Measurements from ENCODE around the gene ADSS1. TPM values are rescaled to one million over a fixed set of nuclear protein-coding genes. Genes with fewer than 3 reads are reported as not detected.

The ADSS1 gene
- total and polyA plus RNA-seq, 4 donors: 5.3 to 9.3 (median 7.1) TPM

DNA sequence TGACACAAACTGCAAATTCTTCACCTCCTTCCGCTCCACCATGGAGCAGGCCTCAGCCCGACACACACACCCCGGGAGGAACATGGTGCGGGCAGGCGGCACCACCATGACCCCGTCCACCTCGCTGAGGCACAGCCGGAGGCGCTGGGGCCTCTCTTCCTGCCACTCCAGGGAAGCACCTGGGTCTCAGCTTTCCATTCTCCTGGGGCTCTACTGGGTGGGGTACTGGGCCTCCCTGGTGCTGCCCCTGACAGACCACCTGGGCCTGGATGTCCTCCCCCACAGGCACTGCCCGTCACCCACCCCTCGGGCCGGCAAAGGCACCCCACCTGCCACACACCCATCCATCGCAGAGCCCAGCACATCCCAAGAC is 61.7 kb downstream of the ADSS1 start:
- WGBS, 2 donors: 78% methylated on average over 12 to 13 of the region's 13 CpGs
- DNase-seq: no peak
- TF ChIP-seq CTCF (IDR thresholded peaks at IDR 0.05; ENCODE audit: control extremely low read depth, extremely low read depth): no peak
- Histone ChIP-seq H3K27me3 (ENCODE audit: control insufficient read depth in 3 of 3, insufficient read depth in 3 of 3, low read length in 2 of 3) (no peaks in the 10 kb centered on the region), H3K9ac (ENCODE audit: insufficient read depth in 1 of 2, low read length in 2 of 2) (no peak overlapping the region), H3K9me3 (ENCODE audit: control insufficient read depth in 4 of 4, insufficient read depth in 3 of 4, low read length in 3 of 4) (no peaks in the 10 kb centered on the region), H3K4me3 (no peak overlapping the region), H3K27ac (ENCODE audit: low read depth in 1 of 2, low read length in 1 of 2) (peak overlapping the region in 1 of 2 donors; percentile 5), H3K4me1 (ENCODE audit: control insufficient read depth in 5 of 5, insufficient read depth in 5 of 5, low read length in 5 of 5) (peaks cover 0 to 33% (median 26%) of the 10 kb centered on the region in 5 donors), H3K36me3 (ENCODE audit: control insufficient read depth in 4 of 4, insufficient read depth in 4 of 4, low read length in 4 of 4) (peaks cover 0 to 53% (median 3%) of the 10 kb centered on the region in 4 donors)
- no peak for ATAC-seq (ENCODE audit: insufficient read depth, low FRiP score)

DNA sequence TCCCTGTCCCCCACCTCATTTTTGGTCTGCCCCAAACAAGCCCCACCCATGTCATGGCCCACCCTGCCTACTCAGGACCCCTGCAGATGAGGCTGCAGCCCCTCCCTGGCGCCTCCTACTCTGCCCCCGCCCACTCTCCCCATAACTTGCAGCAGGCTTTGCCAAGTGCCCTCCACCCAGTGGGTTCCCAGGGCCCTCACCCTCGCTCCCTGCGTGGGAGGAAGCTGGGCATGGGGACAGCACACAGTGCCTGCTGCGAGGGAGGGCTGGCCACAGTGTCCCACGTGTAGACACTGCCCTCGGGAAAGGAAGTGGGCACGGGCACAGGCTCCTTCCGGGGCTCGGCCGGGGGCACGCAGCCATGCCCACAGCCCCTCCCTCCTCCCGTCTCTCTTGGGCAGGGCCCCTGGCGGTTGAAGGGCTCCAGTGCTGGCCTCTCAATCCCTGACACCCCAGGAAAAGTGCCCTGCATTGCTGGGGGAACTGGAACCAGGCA is 62.1 kb downstream of the ADSS1 start:
- TF ChIP-seq CTCF (IDR thresholded peaks at IDR 0.05; ENCODE audit: control extremely low read depth, extremely low read depth): no peak
- Histone ChIP-seq H3K4me3 (no peak overlapping the region), H3K4me1 (ENCODE audit: control insufficient read depth in 5 of 5, insufficient read depth in 5 of 5, low read length in 5 of 5) (peaks cover 0 to 33% (median 26%) of the 10 kb centered on the region in 5 donors), H3K27ac (ENCODE audit: low read depth in 1 of 2, low read length in 1 of 2) (peak overlapping the region in 1 of 2 donors; percentile 5), H3K9me3 (ENCODE audit: control insufficient read depth in 4 of 4, insufficient read depth in 3 of 4, low read length in 3 of 4) (no peaks in the 10 kb centered on the region), H3K27me3 (ENCODE audit: control insufficient read depth in 3 of 3, insufficient read depth in 3 of 3, low read length in 2 of 3) (no peaks in the 10 kb centered on the region), H3K9ac (ENCODE audit: insufficient read depth in 1 of 2, low read length in 2 of 2) (no peak overlapping the region), H3K36me3 (ENCODE audit: control insufficient read depth in 4 of 4, insufficient read depth in 4 of 4, low read length in 4 of 4) (peaks cover 0 to 54% (median 5%) of the 10 kb centered on the region in 4 donors)
- 21% methylated on average over 12 of the region's 14 CpGs for WGBS, 2 donors
- ATAC-seq (ENCODE audit: insufficient read depth, low FRiP score) (peak; percentile 56), DNase-seq (no peak)

- Histone ChIP-seq H3K27me3 (ENCODE audit: control insufficient read depth in 3 of 3, insufficient read depth in 3 of 3, low read length in 2 of 3) (no peaks in the 10 kb centered on the region), H3K9ac (ENCODE audit: insufficient read depth in 1 of 2, low read length in 2 of 2) (no peak overlapping the region)
- WGBS, 2 donors: 70 to 71% methylated on average over 30 of the region's 30 CpGs
Observed at GRCh38 chr14:104786726-104787675, 63.0 kb downstream of the ADSS1 start.

More at GRCh38 chr14:104786726-104787675, 63.0 kb downstream of the ADSS1 start:
- Histone ChIP-seq H3K9me3 (ENCODE audit: control insufficient read depth in 4 of 4, insufficient read depth in 3 of 4, low read length in 3 of 4) (no peaks in the 10 kb centered on the region), H3K36me3 (ENCODE audit: control insufficient read depth in 4 of 4, insufficient read depth in 4 of 4, low read length in 4 of 4) (peaks cover 0 to 54% (median 10%) of the 10 kb centered on the region in 4 donors), H3K4me1 (ENCODE audit: control insufficient read depth in 5 of 5, insufficient read depth in 5 of 5, low read length in 5 of 5) (peaks cover 0 to 33% (median 26%) of the 10 kb centered on the region in 5 donors), H3K4me3 (no peak overlapping the region), H3K27ac (ENCODE audit: low read depth in 1 of 2, low read length in 1 of 2) (peak overlapping the region in 1 of 2 donors; percentile 50)
- DNase-seq: no peak
- ATAC-seq (ENCODE audit: insufficient read depth, low FRiP score): no peak
- no peak for TF ChIP-seq CTCF (IDR thresholded peaks at IDR 0.05; ENCODE audit: control extremely low read depth, extremely low read depth)

Measured in lung (tissue), 12 donors.